Activated naive CD8-positive, alpha-beta T cell treated with anti-CD3 and anti-CD28 coated beads for 36 hours (primary cell): Measurements from ENCODE around the gene LRP1B. TPM values are rescaled to one million over a fixed set of nuclear protein-coding genes. Genes with fewer than 3 reads are reported as not detected.

ENCODE experiments used
- DNase-seq: peaks from one replicate; pipeline ENCODE4 v3.0.0; 2021
- H3K27ac Mint-ChIP-seq: one replicate; pipeline ENCODE4 v1.8.0; 2022; ENCODE audit warnings: mild to moderate bottlenecking, moderate library complexity, mixed read lengths
- H3K27me3 Mint-ChIP-seq: one replicate; pipeline ENCODE4 v1.8.0; 2022; ENCODE audit warnings: mild to moderate bottlenecking, mixed read lengths
- H3K36me3 Mint-ChIP-seq: one replicate; pipeline ENCODE4 v1.8.0; 2021; ENCODE audit warnings: mild to moderate bottlenecking, mixed read lengths
- H3K4me1 Mint-ChIP-seq: one replicate; pipeline ENCODE4 v1.8.0; 2021; ENCODE audit warnings: mixed read lengths
- H3K4me3 Mint-ChIP-seq: one replicate; pipeline ENCODE4 v1.8.0; 2022; ENCODE audit warnings: mild to moderate bottlenecking, moderate library complexity, mixed read lengths
- H3K9me3 Mint-ChIP-seq: one replicate; pipeline ENCODE4 v1.8.0; 2022; ENCODE audit warnings: mixed read lengths
- total RNA-seq, 2 experiments: library from RNA; stranded (reverse); gene quantifications; one replicate each; pipeline ENCODE4 v1.2.3, GENCODE V29; 2021

Gene LRP1B
- total RNA-seq, 2 experiments from 2014 or later, result not detected

DNA sequence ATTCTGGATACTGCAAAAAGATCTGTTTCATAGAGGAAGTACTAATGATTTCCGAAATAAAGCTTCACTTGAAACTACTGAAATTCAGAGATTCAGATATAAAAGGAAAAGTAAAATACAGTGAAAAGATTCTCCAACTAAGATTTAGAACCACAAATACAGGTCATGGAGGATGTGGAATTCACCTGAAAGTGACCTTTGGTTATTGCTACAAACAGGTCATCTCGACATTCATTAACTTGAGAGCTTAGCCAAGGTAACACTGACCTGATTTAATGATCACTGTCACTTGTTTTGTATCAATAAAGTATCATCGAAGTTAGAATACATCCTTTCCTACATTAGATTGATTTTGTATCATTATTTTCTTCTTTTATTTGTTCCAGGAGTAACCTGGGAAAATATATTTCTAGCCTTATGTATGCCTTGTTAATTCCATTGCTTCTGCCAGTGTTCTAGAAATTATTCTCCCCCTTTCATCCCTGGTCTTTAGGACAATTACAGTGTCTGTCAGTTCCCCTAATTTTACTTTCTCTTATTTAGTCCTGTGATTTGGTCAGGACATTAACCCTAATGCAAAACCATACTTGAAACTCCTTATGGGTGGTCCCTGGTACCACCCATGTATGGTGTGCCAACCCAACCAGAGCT is 420.1 kb downstream of the LRP1B start:
- DNase-seq, result no peak
- no peaks in the 10 kb centered on the region for H3K27me3 Mint-ChIP-seq
- no peaks in the 10 kb centered on the region for H3K36me3 Mint-ChIP-seq
- no peak overlapping the region for H3K27ac Mint-ChIP-seq
- H3K4me1 Mint-ChIP-seq, result no peaks in the 10 kb centered on the region
- peaks cover 6% of the 10 kb centered on the region for H3K9me3 Mint-ChIP-seq
- no peak overlapping the region for H3K4me3 Mint-ChIP-seq

GRCh38 chr2:141709756-141710155 is 421.1 kb downstream of the LRP1B start:
- Mint-ChIP-seq H3K27ac (no peak overlapping the region), H3K9me3 (peaks cover 6% of the 10 kb centered on the region), H3K4me3 (no peak overlapping the region), H3K4me1 (no peaks in the 10 kb centered on the region), H3K27me3 (no peaks in the 10 kb centered on the region), H3K36me3 (no peaks in the 10 kb centered on the region)
- DNase-seq, result no peak

- H3K4me3 Mint-ChIP-seq, result no peak overlapping the region
- no peaks in the 10 kb centered on the region for H3K36me3 Mint-ChIP-seq
- peaks cover 3% of the 10 kb centered on the region for H3K9me3 Mint-ChIP-seq
- DNase-seq, result no peak
- no peaks in the 10 kb centered on the region for H3K27me3 Mint-ChIP-seq
- H3K4me1 Mint-ChIP-seq, result no peaks in the 10 kb centered on the region
- no peak overlapping the region for H3K27ac Mint-ChIP-seq
Observed at GRCh38 chr2:141707486-141707885, 423.3 kb downstream of the LRP1B start.

DNA sequence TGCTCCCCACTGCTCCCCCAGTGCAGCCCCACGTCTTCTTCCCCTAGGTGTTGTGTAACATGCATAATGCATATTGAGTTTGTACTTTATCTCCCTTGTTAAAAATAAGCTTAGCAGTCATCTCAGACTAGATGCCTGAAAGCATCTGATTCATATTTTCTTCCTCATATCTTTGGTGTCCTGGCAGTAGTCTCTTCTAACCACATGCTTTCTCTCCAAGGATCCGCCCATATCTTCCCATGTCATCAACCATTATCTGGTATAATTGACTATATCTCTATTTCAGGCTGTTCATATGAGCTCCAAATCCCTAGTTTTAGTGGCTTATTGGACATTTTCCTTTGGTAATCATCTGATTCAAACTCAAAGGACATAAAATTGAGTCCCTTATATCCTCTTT is 426.3 kb downstream of the LRP1B start:
- peaks cover 2% of the 10 kb centered on the region for H3K9me3 Mint-ChIP-seq
- no peak for DNase-seq
- H3K36me3 Mint-ChIP-seq, result no peaks in the 10 kb centered on the region
- no peaks in the 10 kb centered on the region for H3K27me3 Mint-ChIP-seq
- no peak overlapping the region for H3K4me3 Mint-ChIP-seq
- H3K4me1 Mint-ChIP-seq, result no peaks in the 10 kb centered on the region
- no peak overlapping the region for H3K27ac Mint-ChIP-seq

DNA sequence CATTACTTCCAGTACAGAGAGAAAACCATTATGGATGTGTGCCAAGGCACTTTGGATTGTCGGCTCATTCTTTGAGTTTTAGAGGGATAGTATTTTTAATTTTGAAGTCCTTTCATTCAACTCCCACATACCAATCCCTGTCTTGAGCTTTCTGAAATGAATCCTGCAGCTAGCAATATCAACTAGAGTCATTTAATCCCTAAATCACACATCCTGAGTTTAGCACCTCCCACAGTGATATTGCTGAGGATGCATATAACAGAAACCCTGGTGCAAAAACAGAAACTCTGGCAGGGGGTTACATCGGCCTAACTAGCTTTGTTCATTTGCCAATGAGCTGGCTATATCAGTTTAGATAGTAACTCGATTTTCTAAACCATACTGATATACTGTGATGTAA is 427.3 kb downstream of the LRP1B start:
- Mint-ChIP-seq H3K27ac (no peak overlapping the region), H3K27me3 (no peaks in the 10 kb centered on the region), H3K4me3 (no peak overlapping the region), H3K9me3 (no peaks in the 10 kb centered on the region), H3K4me1 (no peaks in the 10 kb centered on the region), H3K36me3 (no peaks in the 10 kb centered on the region)
- DNase-seq, result no peak

- Mint-ChIP-seq H3K27me3 (no peaks in the 10 kb centered on the region), H3K9me3 (no peaks in the 10 kb centered on the region), H3K4me3 (no peak overlapping the region)
Observed at GRCh38 chr2:141701618-141702017, 429.2 kb downstream of the LRP1B start.

DNA sequence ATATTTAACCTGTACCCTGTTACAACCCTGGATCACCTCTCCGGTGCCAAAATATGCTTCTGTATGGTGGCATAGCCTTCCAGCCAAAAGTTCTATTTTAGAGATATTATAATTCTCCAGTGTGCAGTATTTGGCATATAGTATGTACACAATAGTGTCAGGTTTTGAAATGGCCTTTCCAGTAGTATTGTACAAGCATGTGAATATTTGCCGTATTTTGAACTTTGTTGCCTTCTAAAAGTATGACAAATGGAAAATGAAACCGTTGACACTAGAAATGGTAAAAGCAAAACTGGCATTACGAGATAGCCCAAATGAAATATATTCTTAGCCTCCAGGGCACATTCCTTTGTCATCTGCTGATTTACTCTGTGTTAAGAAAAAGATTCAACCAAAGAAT is 431.2 kb downstream of the LRP1B start:
- Mint-ChIP-seq H3K4me1 (no peaks in the 10 kb centered on the region), H3K9me3 (no peaks in the 10 kb centered on the region), H3K27ac (no peak overlapping the region), H3K36me3 (no peaks in the 10 kb centered on the region), H3K27me3 (no peaks in the 10 kb centered on the region), H3K4me3 (no peak overlapping the region)
- no peak for DNase-seq

More at GRCh38 chr2:141701618-141702017, 429.2 kb downstream of the LRP1B start:
- H3K36me3 Mint-ChIP-seq, result no peaks in the 10 kb centered on the region
- DNase-seq, result no peak
- H3K4me1 Mint-ChIP-seq, result no peaks in the 10 kb centered on the region
- H3K27ac Mint-ChIP-seq, result no peak overlapping the region

GRCh38 chr2:141698500-141698899 is 432.3 kb downstream of the LRP1B start:
- DNase-seq, result no peak
- no peak overlapping the region for H3K4me3 Mint-ChIP-seq
- H3K27ac Mint-ChIP-seq, result no peak overlapping the region
- H3K4me1 Mint-ChIP-seq, result no peaks in the 10 kb centered on the region
- no peaks in the 10 kb centered on the region for H3K27me3 Mint-ChIP-seq
- peaks cover 1% of the 10 kb centered on the region for H3K9me3 Mint-ChIP-seq
- no peaks in the 10 kb centered on the region for H3K36me3 Mint-ChIP-seq

DNA sequence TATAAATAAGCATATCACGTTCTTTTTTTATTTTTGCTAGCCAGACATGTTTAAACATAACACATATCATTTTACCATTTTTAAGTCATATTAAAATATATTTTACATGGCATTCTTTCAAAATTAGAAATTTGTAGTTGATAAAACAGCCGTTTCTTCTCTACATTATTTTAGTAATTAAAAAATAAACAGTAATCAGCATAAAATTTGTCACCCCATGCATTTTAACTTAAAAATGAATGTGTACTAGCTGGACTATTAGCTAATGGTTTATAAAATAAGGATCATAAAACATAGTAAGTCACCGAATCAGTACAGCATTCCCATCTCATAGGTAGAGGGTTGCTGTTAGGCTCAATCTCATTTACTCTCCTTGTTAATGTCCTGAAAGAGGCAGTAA is 433.8 kb downstream of the LRP1B start:
- no peaks in the 10 kb centered on the region for H3K4me1 Mint-ChIP-seq
- peaks cover 1% of the 10 kb centered on the region for H3K9me3 Mint-ChIP-seq
- no peaks in the 10 kb centered on the region for H3K27me3 Mint-ChIP-seq
- DNase-seq, result no peak
- no peaks in the 10 kb centered on the region for H3K36me3 Mint-ChIP-seq
- no peak overlapping the region for H3K4me3 Mint-ChIP-seq
- H3K27ac Mint-ChIP-seq, result no peak overlapping the region

DNA sequence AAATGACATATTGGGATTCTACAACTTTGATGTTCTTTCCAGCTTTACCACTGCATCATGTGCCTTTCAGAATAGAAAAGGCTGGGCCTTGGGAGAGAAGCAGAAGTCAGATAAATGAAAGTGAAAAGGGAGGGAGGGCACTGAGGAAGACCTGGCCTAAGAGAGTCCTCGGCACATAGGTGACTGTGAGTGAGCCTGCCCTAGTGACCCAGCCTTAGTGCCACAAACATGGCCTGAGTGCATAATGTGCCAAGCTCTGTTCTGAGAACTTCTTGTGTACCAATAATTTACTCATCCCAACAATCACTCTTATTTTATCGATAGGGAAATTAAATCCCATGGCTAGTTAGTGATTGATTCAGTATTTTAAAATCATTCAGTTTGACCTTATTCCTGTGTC is 436.6 kb downstream of the LRP1B start:
- no peak overlapping the region for H3K27ac Mint-ChIP-seq
- H3K4me1 Mint-ChIP-seq, result no peaks in the 10 kb centered on the region
- H3K36me3 Mint-ChIP-seq, result no peaks in the 10 kb centered on the region
- no peak overlapping the region for H3K4me3 Mint-ChIP-seq
- DNase-seq, result no peak
- peaks cover 4% of the 10 kb centered on the region for H3K9me3 Mint-ChIP-seq
- H3K27me3 Mint-ChIP-seq, result no peaks in the 10 kb centered on the region

DNA sequence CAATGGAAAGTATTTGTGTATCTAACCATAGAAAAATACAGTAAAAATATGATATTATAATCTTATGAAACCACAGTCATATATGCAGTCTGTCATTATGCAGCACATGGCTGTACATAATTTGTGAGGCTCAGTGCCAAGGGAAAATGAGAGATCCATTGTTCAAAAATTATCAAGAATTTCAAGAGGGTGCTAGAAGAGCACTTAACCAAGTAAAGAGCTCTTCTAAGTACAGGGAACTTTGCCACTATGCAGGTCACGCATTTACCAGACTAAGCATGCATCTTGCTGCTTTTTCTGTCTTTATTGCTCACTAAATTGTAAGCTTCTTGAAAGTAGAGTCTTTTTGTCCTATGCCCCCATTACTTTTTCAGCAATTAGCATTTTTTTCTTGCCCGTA is 438.0 kb downstream of the LRP1B start:
- no peaks in the 10 kb centered on the region for H3K36me3 Mint-ChIP-seq
- H3K27ac Mint-ChIP-seq, result no peak overlapping the region
- no peaks in the 10 kb centered on the region for H3K27me3 Mint-ChIP-seq
- DNase-seq, result no peak
- peaks cover 4% of the 10 kb centered on the region for H3K9me3 Mint-ChIP-seq
- H3K4me3 Mint-ChIP-seq, result no peak overlapping the region
- H3K4me1 Mint-ChIP-seq, result no peaks in the 10 kb centered on the region

DNA sequence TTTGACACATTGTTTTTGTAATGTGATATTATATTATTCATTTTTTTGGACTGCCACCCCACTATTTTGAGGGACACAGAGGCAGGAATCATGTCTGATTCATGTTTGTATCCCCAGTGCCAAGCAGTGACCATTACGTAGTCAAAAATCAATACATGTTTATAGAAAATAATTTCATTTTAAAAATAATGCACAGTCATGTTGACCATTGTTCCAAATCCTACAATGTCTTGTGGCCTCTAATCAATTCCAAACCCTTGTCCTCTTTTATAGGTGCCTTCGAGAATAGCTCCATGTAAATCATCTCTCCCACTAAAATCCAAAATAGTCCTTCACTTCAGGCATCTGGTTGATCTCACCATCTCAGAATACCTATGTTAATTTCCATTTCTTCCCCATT is 454.7 kb downstream of the LRP1B start:
- DNase-seq, result no peak
- H3K36me3 Mint-ChIP-seq, result no peaks in the 10 kb centered on the region
- no peaks in the 10 kb centered on the region for H3K27me3 Mint-ChIP-seq
- no peaks in the 10 kb centered on the region for H3K9me3 Mint-ChIP-seq
- no peak overlapping the region for H3K4me3 Mint-ChIP-seq
- no peaks in the 10 kb centered on the region for H3K4me1 Mint-ChIP-seq
- H3K27ac Mint-ChIP-seq, result no peak overlapping the region

GRCh38 chr2:141666191-141666590 is 464.6 kb downstream of the LRP1B start:
- H3K27me3 Mint-ChIP-seq, result no peaks in the 10 kb centered on the region

DNA sequence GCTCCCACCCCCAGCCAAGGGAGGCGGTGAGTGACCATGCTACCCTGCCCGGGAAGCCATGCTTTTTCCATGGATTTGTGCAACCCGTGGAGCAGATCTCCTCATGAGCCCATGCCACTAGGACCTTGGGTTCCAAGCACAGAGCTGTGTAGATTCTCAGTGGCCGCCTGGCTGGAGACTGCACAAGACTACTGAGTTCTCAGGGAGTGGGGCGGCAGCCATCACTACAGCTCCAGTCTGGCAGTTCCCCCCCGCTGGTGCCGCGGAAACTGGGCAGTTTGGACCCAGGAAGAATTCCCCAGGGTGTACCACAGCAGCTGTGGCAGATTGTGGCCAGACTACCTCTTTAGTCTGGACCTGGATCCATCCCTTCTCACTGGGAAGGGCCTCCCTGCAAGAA is 470.6 kb downstream of the LRP1B start:
- DNase-seq, result no peak
- Mint-ChIP-seq H3K4me1 (no peaks in the 10 kb centered on the region), H3K4me3 (no peak overlapping the region), H3K36me3 (no peaks in the 10 kb centered on the region), H3K27me3 (no peaks in the 10 kb centered on the region), H3K27ac (no peak overlapping the region), H3K9me3 (peaks cover 6% of the 10 kb centered on the region)

More at GRCh38 chr2:141666191-141666590, 464.6 kb downstream of the LRP1B start:
- H3K4me3 Mint-ChIP-seq, result no peak overlapping the region
- no peak overlapping the region for H3K27ac Mint-ChIP-seq
- H3K4me1 Mint-ChIP-seq, result no peaks in the 10 kb centered on the region
- H3K9me3 Mint-ChIP-seq, result peaks cover 7% of the 10 kb centered on the region
- no peaks in the 10 kb centered on the region for H3K36me3 Mint-ChIP-seq
- no peak for DNase-seq

DNA sequence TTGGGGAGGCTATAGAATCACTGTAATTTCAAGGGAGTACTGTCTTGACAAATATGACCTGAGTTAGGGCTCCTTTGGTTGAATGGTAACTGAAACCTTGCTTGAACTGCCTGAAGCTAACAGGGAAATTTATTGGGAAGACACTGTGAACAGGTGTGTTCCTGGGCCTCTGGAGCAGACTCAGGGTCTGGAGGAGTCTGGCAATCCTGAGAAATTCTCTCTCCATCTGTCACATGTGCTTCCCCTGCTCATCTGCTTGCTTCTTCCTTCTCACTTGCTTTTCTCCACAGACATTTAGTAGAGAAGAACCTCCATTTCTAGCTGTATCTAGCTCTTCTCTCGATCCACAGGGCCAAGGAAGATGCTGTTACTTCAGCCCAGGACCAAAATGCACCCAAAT is 476.5 kb downstream of the LRP1B start:
- no peak for DNase-seq
- no peaks in the 10 kb centered on the region for H3K4me1 Mint-ChIP-seq
- H3K36me3 Mint-ChIP-seq, result no peaks in the 10 kb centered on the region
- H3K27ac Mint-ChIP-seq, result no peak overlapping the region
- no peaks in the 10 kb centered on the region for H3K27me3 Mint-ChIP-seq
- H3K9me3 Mint-ChIP-seq, result peaks cover 3% of the 10 kb centered on the region
- H3K4me3 Mint-ChIP-seq, result no peak overlapping the region

GRCh38 chr2:141653184-141653583 is 477.6 kb downstream of the LRP1B start:
- no peak for DNase-seq
- H3K9me3 Mint-ChIP-seq, result peaks cover 3% of the 10 kb centered on the region
- no peaks in the 10 kb centered on the region for H3K4me1 Mint-ChIP-seq
- no peaks in the 10 kb centered on the region for H3K27me3 Mint-ChIP-seq
- no peak overlapping the region for H3K27ac Mint-ChIP-seq
- no peak overlapping the region for H3K4me3 Mint-ChIP-seq
- H3K36me3 Mint-ChIP-seq, result no peaks in the 10 kb centered on the region
